ENCODE results near the gene ZNF300. TPM values are rescaled to one million over a fixed set of nuclear protein-coding genes. Genes with fewer than 3 reads are reported as not detected.

Gene ZNF300
- total and polyA plus RNA-seq, 2 of the 13 experiments (the other 11 are each of a cell fraction or from before 2014, with no cell fraction given): 2.7 to 6.8 TPM

DNA sequence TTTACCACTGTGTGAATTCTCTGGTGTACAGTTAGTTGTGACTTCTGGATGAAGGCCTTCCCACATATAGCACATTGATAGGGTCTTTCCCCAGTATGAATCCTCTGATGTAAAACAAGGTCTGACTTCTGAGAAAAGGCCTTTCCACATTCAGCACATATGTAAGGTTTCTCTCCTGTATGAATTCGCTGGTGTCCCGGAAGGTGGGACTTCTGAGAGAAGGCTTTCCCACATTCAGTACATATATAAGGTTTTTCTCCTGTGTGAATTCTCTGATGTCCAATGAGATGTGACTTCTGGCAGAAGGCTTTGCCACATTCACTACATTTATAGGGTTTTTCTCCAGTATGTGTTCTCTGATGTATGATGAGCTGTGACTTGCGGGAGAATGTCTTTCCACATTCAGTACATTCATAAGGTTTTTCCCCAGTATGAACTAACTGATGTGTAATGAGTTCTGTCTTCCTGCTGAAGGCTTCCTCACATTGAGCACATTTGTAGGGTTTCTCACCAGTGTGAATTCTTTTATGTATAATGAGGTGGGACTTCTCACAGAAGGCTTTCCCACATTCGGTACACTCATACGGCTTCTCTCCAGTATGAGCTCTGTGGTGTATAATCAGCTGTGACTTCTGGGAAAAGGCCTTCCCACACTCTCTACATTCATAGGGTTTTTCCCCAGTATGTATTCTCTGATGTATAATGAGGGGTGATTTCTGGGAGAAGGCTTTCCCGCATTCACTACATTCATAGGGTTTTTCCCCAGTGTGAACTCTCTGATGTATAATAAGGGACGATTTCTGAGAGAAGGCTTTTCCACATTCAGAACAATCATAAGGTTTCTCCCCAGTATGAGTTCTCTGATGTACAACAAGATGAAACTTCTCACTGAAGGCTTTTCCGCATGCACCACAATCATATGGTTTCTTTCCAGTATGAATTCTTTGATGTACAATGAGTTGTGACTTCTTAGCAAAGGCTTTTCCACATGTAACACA is 9.1 kb downstream of the ZNF300 start:
- FAIRE-seq: no peak
- DNase-seq (ENCODE audit: low spot score): no peak
- in situ Hi-C loops (cut with HindIII; ENCODE audit: extremely low pct_ligation_motif_present, low pct_unique_long_range_greater_than_20kb): no loop called here

DNA sequence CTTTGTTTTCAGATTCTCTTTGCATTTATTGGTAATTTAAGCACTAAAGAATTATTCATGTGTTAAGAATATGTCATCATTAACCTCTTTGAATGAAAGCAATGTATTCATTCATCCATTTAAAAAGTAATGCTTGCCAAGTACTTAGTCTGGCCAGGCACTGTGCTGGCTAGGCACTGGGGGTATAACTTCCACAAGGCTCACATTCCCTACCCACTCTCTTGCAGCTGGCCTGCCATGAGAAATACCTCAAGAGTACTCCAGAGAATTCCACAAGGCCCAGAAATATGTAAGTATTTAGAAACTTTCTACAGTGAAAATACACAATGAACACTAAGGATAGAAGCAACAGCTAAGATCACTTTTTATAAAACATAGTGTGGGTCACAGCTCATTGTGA is 25.4 kb downstream of the ZNF300 start:
- H3K4me1 ChIP-seq (ENCODE audit: insufficient read depth, low read length): no peaks in the 10 kb centered on the region
- ChIA-PET CTCF (ENCODE audit: low intra/inter-chr PET ratio, low total read pairs) (no interaction called here), POLR2A (no interaction called here)
- intact Hi-C loops (cut with micrococcal nuclease; ENCODE audit: unreplicated experiment): no loop called here
- no peaks in the 10 kb centered on the region for H4K20me1 ChIP-seq (ENCODE audit: insufficient read depth, low read length)
- no peak overlapping the region for H3K4me2 ChIP-seq (ENCODE audit: low read depth, low read length)
- DNase-seq (ENCODE audit: low spot score): no peak
- no peaks in the 10 kb centered on the region for H3K36me3 ChIP-seq (replicated peaks in 1 of 2; ENCODE audit: control insufficient read depth in 1 of 2, insufficient read depth in 2 of 2, low read length in 2 of 2)
- H3K9ac ChIP-seq (ENCODE audit: insufficient read depth, low read depth, low read length): no peak overlapping the region
- H3K4me3 ChIP-seq (replicated peaks in 1 of 3; ENCODE audit: insufficient read depth in 1 of 3, low read depth in 2 of 3, low read length in 3 of 3): no peak overlapping the region
- H3K27ac ChIP-seq (ENCODE audit: extremely low read length, insufficient read depth, low read length): no peak overlapping the region
- in situ Hi-C loops (cut with HindIII; ENCODE audit: extremely low pct_ligation_motif_present, low pct_unique_long_range_greater_than_20kb): no loop called here
- H3K79me2 ChIP-seq (ENCODE audit: insufficient read depth, low read length): no peaks in the 10 kb centered on the region
- H3K27me3 ChIP-seq (ENCODE audit: control insufficient read depth in 1 of 2, insufficient read depth in 2 of 2, low read length in 2 of 2): no peaks in the 10 kb centered on the region
- no peak for ATAC-seq
- BruUV-seq (replicated peaks): no TSS peak
- H2AFZ ChIP-seq (ENCODE audit: low read length): no peak overlapping the region
- FAIRE-seq: no peak
- H3K9me3 ChIP-seq (ENCODE audit: low read length): peaks cover 19% of the 10 kb centered on the region; the same call in 1 of the 2 replicates
- TF ChIP-seq ZKSCAN1 (IDR thresholded peaks at IDR 0.05; ENCODE audit: low read length) (no peak), NFE2L1 (CRISPR knock-in tag; IDR thresholded peaks at IDR 0.05; ENCODE audit: borderline replicate concordance) (no peak), NONO (IDR thresholded peaks at IDR 0.05) (no peak), NONO (CRISPR knock-in tag; conservative IDR thresholded peaks at IDR 0.05) (no peak), SMAD1 (CRISPR knock-in tag; IDR thresholded peaks at IDR 0.05; ENCODE audit: borderline replicate concordance, low read depth) (no peak), ZNF792 (CRISPR knock-in tag; IDR thresholded peaks at IDR 0.05) (no peak), GABPA (IDR thresholded peaks at IDR 0.05; ENCODE audit: low read depth, low read length) (no peak), GABPA (CRISPR knock-in tag; IDR thresholded peaks at IDR 0.05; ENCODE audit: low read depth) (no peak), ZBTB1 (CRISPR knock-in tag; IDR thresholded peaks at IDR 0.05; ENCODE audit: borderline replicate concordance) (no peak), ZSCAN31 (CRISPR knock-in tag; IDR thresholded peaks at IDR 0.05; ENCODE audit: low read depth) (no peak), XRCC5 (optimal IDR thresholded peaks at IDR 0.05; ENCODE audit: low read length) (no peak), FOXC1 (CRISPR knock-in tag; IDR thresholded peaks at IDR 0.05; ENCODE audit: borderline replicate concordance) (no peak), ZNF205 (CRISPR knock-in tag; IDR thresholded peaks at IDR 0.05) (no peak), ZNF749 (CRISPR knock-in tag; IDR thresholded peaks at IDR 0.05; ENCODE audit: borderline replicate concordance) (no peak)
- TF ChIP-seq, protein P1, sequence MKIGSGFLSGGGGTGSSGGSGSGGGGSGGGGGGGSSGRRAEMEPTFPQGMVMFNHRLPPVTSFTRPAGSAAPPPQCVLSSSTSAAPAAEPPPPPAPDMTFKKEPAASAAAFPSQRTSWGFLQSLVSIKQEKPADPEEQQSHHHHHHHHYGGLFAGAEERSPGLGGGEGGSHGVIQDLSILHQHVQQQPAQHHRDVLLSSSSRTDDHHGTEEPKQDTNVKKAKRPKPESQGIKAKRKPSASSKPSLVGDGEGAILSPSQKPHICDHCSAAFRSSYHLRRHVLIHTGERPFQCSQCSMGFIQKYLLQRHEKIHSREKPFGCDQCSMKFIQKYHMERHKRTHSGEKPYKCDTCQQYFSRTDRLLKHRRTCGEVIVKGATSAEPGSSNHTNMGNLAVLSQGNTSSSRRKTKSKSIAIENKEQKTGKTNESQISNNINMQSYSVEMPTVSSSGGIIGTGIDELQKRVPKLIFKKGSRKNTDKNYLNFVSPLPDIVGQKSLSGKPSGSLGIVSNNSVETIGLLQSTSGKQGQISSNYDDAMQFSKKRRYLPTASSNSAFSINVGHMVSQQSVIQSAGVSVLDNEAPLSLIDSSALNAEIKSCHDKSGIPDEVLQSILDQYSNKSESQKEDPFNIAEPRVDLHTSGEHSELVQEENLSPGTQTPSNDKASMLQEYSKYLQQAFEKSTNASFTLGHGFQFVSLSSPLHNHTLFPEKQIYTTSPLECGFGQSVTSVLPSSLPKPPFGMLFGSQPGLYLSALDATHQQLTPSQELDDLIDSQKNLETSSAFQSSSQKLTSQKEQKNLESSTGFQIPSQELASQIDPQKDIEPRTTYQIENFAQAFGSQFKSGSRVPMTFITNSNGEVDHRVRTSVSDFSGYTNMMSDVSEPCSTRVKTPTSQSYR (CRISPR knock-in tag; IDR thresholded peaks at IDR 0.05; ENCODE audit: borderline replicate concordance): no peak

More for the DNA sequence above, 9.1 kb downstream of the ZNF300 start:
- BruUV-seq (replicated peaks): no TSS peak
- peaks cover 6 to 35% of the 10 kb centered on the region in 2 experiments; a peak in 4 of 5 replicates for H3K36me3 ChIP-seq (replicated peaks in 1 of 2; ENCODE audit: control insufficient read depth in 1 of 2, insufficient read depth in 2 of 2, low read length in 2 of 2)
- ATAC-seq: no peak
- POLR2A ChIA-PET: no interaction called here
- no peak overlapping the region for H3K27ac ChIP-seq (ENCODE audit: extremely low read length, insufficient read depth, low read length)
- no peak overlapping the region for H2AFZ ChIP-seq (ENCODE audit: low read length)
- intact Hi-C loops (cut with micrococcal nuclease; ENCODE audit: unreplicated experiment): no loop called here
- H3K9ac ChIP-seq (ENCODE audit: insufficient read depth, low read depth, low read length): no peak overlapping the region
- H3K27me3 ChIP-seq (ENCODE audit: control insufficient read depth in 1 of 2, insufficient read depth in 2 of 2, low read length in 2 of 2): no peaks in the 10 kb centered on the region
- H3K79me2 ChIP-seq (ENCODE audit: insufficient read depth, low read length): no peaks in the 10 kb centered on the region
- no peaks in the 10 kb centered on the region for H3K4me1 ChIP-seq (ENCODE audit: insufficient read depth, low read length)
- no peak overlapping the region for H3K4me3 ChIP-seq (replicated peaks in 1 of 3; ENCODE audit: insufficient read depth in 1 of 3, low read depth in 2 of 3, low read length in 3 of 3)
- no peaks in the 10 kb centered on the region for H4K20me1 ChIP-seq (ENCODE audit: insufficient read depth, low read length)
- no peak overlapping the region for H3K4me2 ChIP-seq (ENCODE audit: low read depth, low read length)
- H3K9me3 ChIP-seq (ENCODE audit: low read length): peaks cover 100% of the 10 kb centered on the region
- CTCF ChIA-PET (ENCODE audit: low intra/inter-chr PET ratio, low total read pairs): no interaction called here
- WGBS (ENCODE audit: low lambda C conversion rate): 86% methylated on average over 8 of the region's 8 CpGs
- 0 out of 2 replicates have a peak, but pooled peaks have one; percentile 47 for TF ChIP-seq ZNF75D (CRISPR knock-in tag; IDR thresholded peaks at IDR 0.05; ENCODE audit: borderline replicate concordance)
- peak; percentile 81; the same call in 1 of the 2 replicates for TF ChIP-seq ZNF274 (CRISPR knock-in tag; IDR thresholded peaks at IDR 0.05)
- no peak for TF ChIP-seq ELF4 (CRISPR knock-in tag; IDR thresholded peaks at IDR 0.05; ENCODE audit: borderline replicate concordance)
- no peak for TF ChIP-seq ZNF317 (CRISPR knock-in tag; IDR thresholded peaks at IDR 0.05)
- no peak for TF ChIP-seq ZNF292 (CRISPR knock-in tag; IDR thresholded peaks at IDR 0.05; ENCODE audit: borderline replicate concordance, low read depth)
